H1 (cell line): ENCODE results near the gene FOXL3. TPM values are rescaled to one million over a fixed set of nuclear protein-coding genes. Genes with fewer than 3 reads are reported as not detected.

Experiments
- CTCF ChIA-PET: fragments of 300-600 bp; sonication (Branson Sonifier 250); formaldehyde crosslinking; loops from one replicate; lab custom pipeline; 2021; ENCODE audit not compliant: partially characterized antibody; lab: Charles Lee
- POLR2A ChIA-PET: fragments of 300-600 bp; sonication (Branson Sonifier 250); formaldehyde crosslinking; loops from one replicate; lab custom pipeline; 2021; ENCODE audit warnings: inconsistent platforms; ENCODE audit not compliant: partially characterized antibody; lab: Charles Lee
- DNase-seq, 2 experiments: peaks; one replicate each; pipeline versions ENCODE4 v3.0.0 to v3.0.0-alpha.2; 2010 to 2022; ENCODE audit warnings: low spot score in 2 of 2, low read depth in 1 of 2, mixed read lengths in 1 of 2
- FAIRE-seq: peaks from 2 replicates; lab custom pipeline; 2011; peaks lifted over from hg19 to GRCh38; lab: Jason Lieb, UNC
- H2AFZ ChIP-seq: 2 replicates; pipeline ENCODE4 v1.8.1; 2012; ENCODE audit warnings: low read length, inconsistent platforms
- H2AK5ac ChIP-seq: 2 replicates; pipeline ENCODE4 v1.6.1; 2013; ENCODE audit warnings: low read depth, low read length
- H2BK120ac ChIP-seq: replicated peaks from 2 replicates; pipeline ENCODE3; 2013; ENCODE audit warnings: low read depth, low read length, inconsistent platforms
- H2BK12ac ChIP-seq: 2 replicates; pipeline ENCODE4 v1.6.1; 2013; ENCODE audit warnings: low read depth, low read length
- H2BK15ac ChIP-seq: 2 replicates; pipeline ENCODE4 v1.6.1; 2013; ENCODE audit warnings: low read length
- H2BK20ac ChIP-seq: 2 replicates; pipeline ENCODE4 v1.6.1; 2013; ENCODE audit warnings: low read length
- H2BK5ac ChIP-seq: 2 replicates; pipeline ENCODE4 v1.6.1; 2013; ENCODE audit warnings: low read depth, low read length
- H3K14ac ChIP-seq: 2 replicates; pipeline ENCODE4 v1.6.1; 2013; ENCODE audit warnings: inconsistent platforms; ENCODE audit not compliant: insufficient read length
- H3K18ac ChIP-seq: 2 replicates; pipeline ENCODE4 v1.6.1; 2013; ENCODE audit warnings: low read length; ENCODE audit errors: extremely low read depth
- H3K23ac ChIP-seq: 2 replicates; pipeline ENCODE4 v1.6.1; 2013; ENCODE audit warnings: inconsistent platforms; ENCODE audit not compliant: insufficient read length
- H3K23me2 ChIP-seq: 2 replicates; pipeline ENCODE4 v1.6.1; 2013; ENCODE audit warnings: low read depth, low read length
- H3K27ac ChIP-seq: 2 replicates; pipeline ENCODE4 v1.6.1; 2011; ENCODE audit warnings: low read depth, low read length, inconsistent platforms
- H3K27me3 ChIP-seq, 4 experiments: replicated peaks in 1 of 4; 1 replicate in 1 of 4; 2 replicates in 3 of 4; pipeline versions ENCODE4 v1.6.1 to v1.8.1; 2011 to 2013; ENCODE audit warnings: low read length in 3 of 4, mild to moderate bottlenecking in 3 of 4, inconsistent platforms in 2 of 4, mixed read lengths in 2 of 4, moderate library complexity in 1 of 4; ENCODE audit not compliant: control insufficient read depth in 3 of 4, insufficient read depth in 3 of 4; ENCODE audit errors: extremely low read depth in 1 of 4
- H3K36me3 ChIP-seq, 4 experiments: 2 replicates each; pipeline versions ENCODE4 v1.6.1 to v1.8.1; 2011 to 2013; ENCODE audit warnings: mild to moderate bottlenecking in 4 of 4, low read length in 3 of 4, moderate library complexity in 2 of 4, control low read depth in 1 of 4, inconsistent platforms in 1 of 4; ENCODE audit not compliant: insufficient read depth in 4 of 4, control insufficient read depth in 2 of 4
- H3K4ac ChIP-seq: replicated peaks from 2 replicates; pipeline ENCODE3; 2013; ENCODE audit warnings: low read length, low read depth, mixed read lengths, inconsistent platforms; ENCODE audit not compliant: insufficient read length
- H3K4me1 ChIP-seq, 4 experiments: replicated peaks in 1 of 4; 1 replicate in 1 of 4; 2 replicates in 3 of 4; pipeline versions ENCODE4 v1.6.1 to v1.8.1; 2011 to 2013; ENCODE audit warnings: low read length in 3 of 4, inconsistent platforms in 2 of 4, mixed read lengths in 1 of 4; ENCODE audit not compliant: insufficient read depth in 4 of 4, control insufficient read depth in 3 of 4
- H3K4me2 ChIP-seq, 2 experiments: 2 replicates each; pipeline versions ENCODE4 v1.6.1 to v1.8.1; 2011 to 2013; ENCODE audit warnings: low read depth in 2 of 2, low read length in 2 of 2, control low read depth in 1 of 2, inconsistent platforms in 1 of 2, mild to moderate bottlenecking in 1 of 2; ENCODE audit not compliant: insufficient read depth in 1 of 2
- H3K4me3 ChIP-seq, 4 experiments: fragments of 200-600, 300-600 bp in 1 of 4; sonication (generic), shearing (Covaris generic), sonication (Bioruptor Twin) in 1 of 4; 2 replicates each; pipeline versions ENCODE4 v1.5.1 to v1.8.1; 2011 to 2016; ENCODE audit warnings: low read length in 4 of 4, low read depth in 3 of 4, control low read depth in 2 of 4, inconsistent platforms in 2 of 4, mild to moderate bottlenecking in 2 of 4, mixed read lengths in 1 of 4, moderate library complexity in 1 of 4; ENCODE audit not compliant: insufficient read depth in 2 of 4; ENCODE audit errors: extremely low read depth in 1 of 4
- H3K56ac ChIP-seq: replicated peaks from 2 replicates; pipeline ENCODE3; 2013; ENCODE audit warnings: low read depth, mild to moderate bottlenecking, mixed read lengths, low read length, inconsistent platforms; ENCODE audit not compliant: insufficient read length
- H3K79me1 ChIP-seq: 2 replicates; pipeline ENCODE4 v1.6.1; 2013; ENCODE audit warnings: low read depth, low read length, control low read depth
- H3K79me2 ChIP-seq, 2 experiments: 2 replicates each; pipeline versions ENCODE4 v1.6.1 to v1.8.1; 2012 to 2013; ENCODE audit warnings: low read length in 2 of 2, mild to moderate bottlenecking in 2 of 2, inconsistent platforms in 1 of 2; ENCODE audit not compliant: insufficient read depth in 2 of 2, control insufficient read depth in 1 of 2
- H3K9ac ChIP-seq, 4 experiments: replicated peaks in 1 of 4; 1 replicate in 1 of 4; 2 replicates in 3 of 4; pipeline versions ENCODE4 v1.6.1 to v1.8.1; 2011 to 2013; ENCODE audit warnings: low read depth in 3 of 4, low read length in 3 of 4, control low read depth in 2 of 4, mild to moderate bottlenecking in 2 of 4, moderate library complexity in 2 of 4, inconsistent platforms in 1 of 4; ENCODE audit errors: extremely low read depth in 1 of 4
- H3K9me3 ChIP-seq, 2 experiments: 2 replicates each; pipeline versions ENCODE4 v1.6.1 to v1.8.1; 2012 to 2013; ENCODE audit warnings: mild to moderate bottlenecking in 2 of 2, moderate library complexity in 2 of 2, control low read depth in 1 of 2, inconsistent platforms in 1 of 2, low read depth in 1 of 2, low read length in 1 of 2, mixed read lengths in 1 of 2; ENCODE audit not compliant: insufficient read depth in 2 of 2
- H4K20me1 ChIP-seq, 2 experiments: replicated peaks in 1 of 2; 2 replicates each; pipeline versions ENCODE3 to v1.8.1; 2011 to 2013; ENCODE audit warnings: inconsistent platforms in 2 of 2, low read length in 2 of 2, mild to moderate bottlenecking in 1 of 2; ENCODE audit not compliant: insufficient read depth in 2 of 2, control insufficient read depth in 1 of 2
- H4K5ac ChIP-seq: 2 replicates; pipeline ENCODE4 v1.6.1; 2013; ENCODE audit warnings: low read length, low read depth, mixed read lengths, inconsistent platforms; ENCODE audit not compliant: insufficient read length
- H4K8ac ChIP-seq: 2 replicates; pipeline ENCODE4 v1.8.0; 2013; ENCODE audit warnings: mild to moderate bottlenecking, moderate library complexity, low read length, inconsistent platforms; ENCODE audit not compliant: insufficient read depth; ENCODE audit errors: extremely low read depth
- H4K91ac ChIP-seq: replicated peaks from 2 replicates; pipeline ENCODE3; 2013; ENCODE audit warnings: low read length, mixed read lengths, inconsistent platforms; ENCODE audit not compliant: insufficient read length
- ATF3 ChIP-seq: IDR thresholded peaks from 2 replicates; pipeline ENCODE4 v1.6.1; 2011; ENCODE audit warnings: low read depth, mild to moderate bottlenecking, low read length; ENCODE audit not compliant: insufficient read depth
- EP300 ChIP-seq, 2 experiments: IDR thresholded peaks; 1 replicate in 1 of 2; 2 replicates in 1 of 2; pipeline ENCODE4 v1.6.1; 2011 to 2012; ENCODE audit warnings: low read depth in 2 of 2, low read length in 2 of 2, mild to moderate bottlenecking in 2 of 2, borderline replicate concordance in 1 of 2, inconsistent platforms in 1 of 2, moderate library complexity in 1 of 2
- PHF8 ChIP-seq: fragments of 200-600 bp; sonication (generic); conservative IDR thresholded peaks from 2 replicates; pipeline ENCODE4 v1.7.1; 2012; ENCODE audit warnings: low read depth, mild to moderate bottlenecking, inconsistent platforms, low read length, moderate library complexity
- POLR2A ChIP-seq, 2 experiments: IDR thresholded peaks; 1 replicate in 1 of 2; 2 replicates in 1 of 2; pipeline ENCODE4 v1.6.1; 2011; ENCODE audit warnings: low read depth in 2 of 2, low read length in 2 of 2, mild to moderate bottlenecking in 2 of 2; ENCODE audit errors: control extremely low read depth in 1 of 2
- SIRT6 ChIP-seq: IDR thresholded peaks from one replicate; pipeline ENCODE4 v1.7.1; 2012; ENCODE audit warnings: low read length, inconsistent platforms
- WGBS, 2 experiments: shearing (Covaris generic) in 1 of 2; methylation state at CpG; one replicate each; pipeline versions ENCODE4 v1.1.6 to v1.1.7; 2013 to 2015; ENCODE audit warnings: low lambda C conversion rate in 2 of 2, mixed read lengths in 2 of 2, inconsistent platforms in 1 of 2, low coverage in 1 of 2, missing lambda C conversion rate in 1 of 2; ENCODE audit not compliant: insufficient replicate concordance in 2 of 2, insufficient coverage in 1 of 2, insufficient read length in 1 of 2; ENCODE audit errors: extremely low coverage in 1 of 2, missing lambda C conversion rate in 1 of 2; 5-methylcytosine and 5-hydroxymethylcytosine counted together
- polyA plus RNA-seq, 7 experiments: library from polyadenylated mRNA; depleted of rRNA in 3 of 7; stranded (reverse) in 5 of 7; unstranded in 2 of 7; fragments of >200 nt in 5 of 7; fragments of 200-250 nt in 2 of 7; gene quantifications; 1 replicate in 5 of 7; 2 replicates in 1 of 7; 4 replicates in 1 of 7; pipeline versions ENCODE4 v1.2.1 to v1.2.3, GENCODE V29; 2011 to 2013; ENCODE audit warnings: missing spikeins in 2 of 7, mixed read lengths in 2 of 7
- total RNA-seq: library from RNA; stranded (reverse); fragmentation: NEBNext Ultra II Directional; extraction: Animal tissue kit (Norgen Biotek cat#: 25700); gene quantifications from 2 replicates; pipeline ENCODE4 v1.2.1, GENCODE V29; 2021
- TF ChIP-seq, protein P1 (sequence below): IDR thresholded peaks from 2 replicates; pipeline ENCODE4 v1.6.1; 2012; ENCODE audit warnings: inconsistent platforms

Gene FOXL3
- total and polyA plus RNA-seq, 2 of the 8 experiments (the other 6 are each of a cell fraction or from before 2014, with no cell fraction given): not detected

GRCh38 chr7:320297-320696, 30.3 kb downstream of the FOXL3 start:
- no peak for TF ChIP-seq ATF3
- TF ChIP-seq PHF8: no peak
- no peak for TF ChIP-seq SIRT6
- TF ChIP-seq EP300 (IDR thresholded peaks at IDR 0.05; ENCODE audit: borderline replicate concordance in 1 of 2, low read depth in 2 of 2, low read length in 2 of 2): no peak
- no peak for TF ChIP-seq POLR2A (IDR thresholded peaks at IDR 0.05; ENCODE audit: control extremely low read depth in 1 of 2, low read depth in 2 of 2, low read length in 2 of 2)
- TF ChIP-seq, protein P1, sequence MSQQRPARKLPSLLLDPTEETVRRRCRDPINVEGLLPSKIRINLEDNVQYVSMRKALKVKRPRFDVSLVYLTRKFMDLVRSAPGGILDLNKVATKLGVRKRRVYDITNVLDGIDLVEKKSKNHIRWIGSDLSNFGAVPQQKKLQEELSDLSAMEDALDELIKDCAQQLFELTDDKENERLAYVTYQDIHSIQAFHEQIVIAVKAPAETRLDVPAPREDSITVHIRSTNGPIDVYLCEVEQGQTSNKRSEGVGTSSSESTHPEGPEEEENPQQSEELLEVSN: no peak
- Histone ChIP-seq H3K23ac (no peak overlapping the region), H2BK5ac (no peak overlapping the region), H3K4me3 (no peak overlapping the region), H2BK15ac (no peak overlapping the region), H3K27me3 (peaks cover 0 to 2% (median under 1%) of the 10 kb centered on the region in 4 experiments; a peak in 1 of 7 replicates), H2BK12ac (no peak overlapping the region), H3K14ac (no peak overlapping the region), H4K91ac (no peak overlapping the region), H3K27ac (no peak overlapping the region), H4K8ac (no peak overlapping the region), H3K4me2 (no peak overlapping the region), H3K9me3 (peaks cover 0 to 2% of the 10 kb centered on the region in 2 experiments; a peak in 1 of 4 replicates), H3K9ac (no peak overlapping the region), H2AK5ac (no peak overlapping the region), H3K4me1 (peaks cover 0 to 6% (median 1%) of the 10 kb centered on the region in 4 experiments; a peak in 4 of 7 replicates), H4K20me1 (no peaks in the 10 kb centered on the region), H3K56ac (no peak overlapping the region), H3K79me2 (no peaks in the 10 kb centered on the region), H3K79me1 (no peaks in the 10 kb centered on the region), H2BK120ac (no peak overlapping the region), H3K23me2 (no peaks in the 10 kb centered on the region; the same call in 1 of the 2 replicates), H2AFZ (no peak overlapping the region), H3K18ac (no peak overlapping the region), H4K5ac (no peak overlapping the region), H2BK20ac (no peak overlapping the region), H3K36me3 (no peaks in the 10 kb centered on the region), H3K4ac (no peak overlapping the region)
- 96% methylated on average over 2 of the region's 2 CpGs; no CpG with 5 or more reads in 1 of the 2 experiments for WGBS, 2 experiments
- no peak for FAIRE-seq
- CTCF ChIA-PET: interaction anchor here (0.6 to 3.6 kb wide), 7 partner anchors 9 to 454 kb away, joined by 3 to 22 read pairs (median 4); no protein-coding TSS in a partner anchor
- POLR2A ChIA-PET: interaction anchor here (0.6 kb wide), 2 partner anchors 20 to 195 kb away, joined by 3 read pairs; no protein-coding TSS in a partner anchor
- DNase-seq: no peak
